Kidney (tissue), 14 donors: ENCODE results near the gene DCST1. TPM values are rescaled to one million over a fixed set of nuclear protein-coding genes. Genes with fewer than 3 reads are reported as not detected.
A peak's percentile ranks its signal among the peaks of the same experiment; 100 is the strongest.

Experiments used
- DNase-seq, 5 donors: peaks; one replicate each; pipeline ENCODE4 v3.0.0-alpha.2; 2013 to 2020
- FAIRE-seq: peaks from 2 replicates; lab custom pipeline; 2012; peaks lifted over from hg19 to GRCh38; lab: Jason Lieb, UNC
- H3K27ac ChIP-seq, 2 donors: one replicate each; pipeline ENCODE4 v1.7.0; 2013; ENCODE audit warnings: low read depth in 2 of 2, low read length in 2 of 2, inconsistent platforms in 1 of 2
- H3K27me3 ChIP-seq: one replicate; pipeline ENCODE4 v1.7.1; 2013; ENCODE audit warnings: low read length, inconsistent platforms; ENCODE audit not compliant: control insufficient read depth, insufficient read depth
- H3K36me3 ChIP-seq, 3 donors: one replicate each; pipeline versions ENCODE4 v1.7.0 to v1.7.1; 2013; ENCODE audit warnings: low read length in 3 of 3, control low read depth in 1 of 3, inconsistent platforms in 1 of 3; ENCODE audit not compliant: insufficient read depth in 3 of 3, control insufficient read depth in 2 of 3
- H3K4me1 ChIP-seq, 3 donors: one replicate each; pipeline versions ENCODE4 v1.7.0 to v1.7.1; 2013; ENCODE audit warnings: low read length in 3 of 3, inconsistent platforms in 1 of 3, low read depth in 1 of 3; ENCODE audit not compliant: control insufficient read depth in 2 of 3, insufficient read depth in 2 of 3
- H3K4me3 ChIP-seq, 3 donors: one replicate each; pipeline versions ENCODE4 v1.7.0 to v1.8.1; 2013; ENCODE audit warnings: low read length in 3 of 3, control low read depth in 1 of 3, inconsistent platforms in 1 of 3
- H3K9ac ChIP-seq, 3 donors: one replicate each; pipeline versions ENCODE4 v1.7.0 to v1.7.1; 2013; ENCODE audit warnings: low read length in 3 of 3, control low read depth in 1 of 3, inconsistent platforms in 1 of 3
- H3K9me3 ChIP-seq, 3 donors: one replicate each; pipeline versions ENCODE4 v1.7.0 to v1.7.1; 2013; ENCODE audit warnings: low read length in 3 of 3, control low read depth in 1 of 3, inconsistent platforms in 1 of 3; ENCODE audit not compliant: control insufficient read depth in 2 of 3, insufficient read depth in 1 of 3
- CTCF ChIP-seq: IDR thresholded peaks from 3 replicates; pipeline ENCODE4 v1.5.1; 2012; ENCODE audit warnings: mild to moderate bottlenecking, moderate library complexity, borderline replicate concordance; ENCODE audit not compliant: insufficient read depth; ENCODE audit errors: extremely low read depth
- intact Hi-C: fragments of 100-400 bp; cut with DNase I; formaldehyde crosslinking; loops from one replicate; pipeline ENCODE4 v1.11.1; 2022
- polyA plus RNA-seq: library from polyadenylated mRNA; stranded (reverse); fragments of 350-450 nt; fragmentation: Illumina TruSeq; extraction: RNeasy Lipid Tissue Mini Kit (QIAGEN cat#74804); gene quantifications from one replicate; pipeline ENCODE4 v1.2.3, GENCODE V29; 2014; ENCODE audit warnings: low read depth, low replicate concordance; ENCODE audit not compliant: insufficient read depth
- total RNA-seq: library from RNA; stranded (reverse); fragmentation: NEBNext Ultra II Directional; extraction: Animal tissue kit (Norgen Biotek cat#: 25700); gene quantifications from one replicate; pipeline ENCODE4 v1.2.1, GENCODE V29; 2021
- donor health status: control.
- donor health status: control.
- donor health status: control.
- donor health status: control.
- donor health status: control.
- donor health status: DM: yes; HTN: yes; CAD: no.
- donor health status: Normal renal cell carcinoma (clear cell type).

Gene DCST1
- total and polyA plus RNA-seq, 2 donors from 2014 or later, result not detected

GRCh38 chr1:154998818-154999570 lies 34.6 kb upstream of the DCST1 start:
- TF ChIP-seq CTCF, result peak; percentile 75
- peak overlapping the region in 2 of 3 donors; percentile 33 to 41 for H3K4me3 ChIP-seq
- H3K36me3 ChIP-seq, result no peaks in the 10 kb centered on the region
- peak; percentile 81 to 90 (median 84) for DNase-seq
- peak overlapping the region in 1 of 3 donors; percentile 55 for H3K9ac ChIP-seq
- no peaks in the 10 kb centered on the region for H3K27me3 ChIP-seq
- peaks cover 0 to 10% (median 5%) of the 10 kb centered on the region in 3 donors for H3K4me1 ChIP-seq
- peak overlapping the region; percentile 84 to 87 for H3K27ac ChIP-seq
- no peak for FAIRE-seq
- no peaks in the 10 kb centered on the region for H3K9me3 ChIP-seq
- intact Hi-C loops, result no loop called here

GRCh38 chr1:154999571-155000410 lies 33.8 kb upstream of the DCST1 start:
- peaks cover 2 to 18% (median 10%) of the 10 kb centered on the region in 3 donors for H3K4me1 ChIP-seq
- DNase-seq (peak; percentile 53 to 85 (median 79)), FAIRE-seq (no peak)
- peak overlapping the region; percentile 56 to 76 (median 66) for H3K4me3 ChIP-seq
- H3K27ac ChIP-seq, result peak overlapping the region; percentile 84 to 87
- H3K27me3 ChIP-seq, result no peaks in the 10 kb centered on the region
- no peaks in the 10 kb centered on the region for H3K9me3 ChIP-seq
- no peak for TF ChIP-seq CTCF
- H3K36me3 ChIP-seq, result no peaks in the 10 kb centered on the region
- H3K9ac ChIP-seq, result peak overlapping the region; percentile 47 to 73 (median 60)
- intact Hi-C loops, result no loop called here

GRCh38 chr1:155000411-155000725 lies 33.3 kb upstream of the DCST1 start:
- TF ChIP-seq CTCF, result no peak
- Histone ChIP-seq H3K9me3 (no peaks in the 10 kb centered on the region), H3K27ac (peak overlapping the region; percentile 97), H3K4me1 (peaks cover 2 to 22% (median 10%) of the 10 kb centered on the region in 3 donors), H3K4me3 (peak overlapping the region; percentile 66 to 90 (median 76)), H3K9ac (peak overlapping the region; percentile 47 to 73 (median 60)), H3K27me3 (no peaks in the 10 kb centered on the region), H3K36me3 (no peaks in the 10 kb centered on the region)
- no peak for FAIRE-seq
- DNase-seq, result peak in 2 of 5 donors; percentile 58 to 82
- intact Hi-C loops, result no loop called here
